Activated T-cell treated with anti-CD3 and anti-CD28 coated beads, Interleukin-2, amount 50 U/mL, for 72 hours (primary cell): ENCODE measurements around the gene SNAI1. TPM values are rescaled to one million over a fixed set of nuclear protein-coding genes. Genes with fewer than 3 reads are reported as not detected.

Experiments
- ATAC-seq, 2 donors: fragments of 150-1000 bp; cut with Tn5 transposase; replicated peaks in 1 of 2; 2 replicates each; pipeline ENCODE4 v1.10.0; 2021; ENCODE audit warnings: moderate library complexity in 2 of 2, mild to moderate bottlenecking in 1 of 2
- DNase-seq, 2 donors: peaks; one replicate each; pipeline ENCODE4 v3.0.0; 2021 to 2022; ENCODE audit warnings: mixed read lengths in 1 of 2
- H3K27ac Mint-ChIP-seq: one replicate; pipeline ENCODE4 v1.8.0; 2022; ENCODE audit warnings: mild to moderate bottlenecking, moderate library complexity, mixed read lengths
- H3K27me3 Mint-ChIP-seq: one replicate; pipeline ENCODE4 v1.8.0; 2022; ENCODE audit warnings: low read depth, mixed read lengths
- H3K36me3 Mint-ChIP-seq, 2 donors: one replicate each; pipeline ENCODE4 v1.8.0; 2022; ENCODE audit warnings: mixed read lengths in 2 of 2, mild to moderate bottlenecking in 1 of 2; ENCODE audit not compliant: insufficient read depth in 2 of 2
- H3K4me1 Mint-ChIP-seq: one replicate; pipeline ENCODE4 v1.8.0; 2022; ENCODE audit warnings: low read depth, mixed read lengths
- H3K4me3 Mint-ChIP-seq, 2 donors: one replicate each; pipeline ENCODE4 v1.8.0; 2022; ENCODE audit warnings: mild to moderate bottlenecking in 2 of 2, mixed read lengths in 2 of 2, moderate library complexity in 2 of 2
- H3K9me3 Mint-ChIP-seq, 2 donors: one replicate each; pipeline ENCODE4 v1.8.0; 2022; ENCODE audit warnings: mixed read lengths in 2 of 2
- total RNA-seq, 2 donors: library from RNA; stranded (reverse); gene quantifications; one replicate each; pipeline ENCODE4 v1.2.3, GENCODE V29; 2022

SNAI1 gene
- total RNA-seq, 2 donors from 2014 or later: 1.3 TPM

DNA sequence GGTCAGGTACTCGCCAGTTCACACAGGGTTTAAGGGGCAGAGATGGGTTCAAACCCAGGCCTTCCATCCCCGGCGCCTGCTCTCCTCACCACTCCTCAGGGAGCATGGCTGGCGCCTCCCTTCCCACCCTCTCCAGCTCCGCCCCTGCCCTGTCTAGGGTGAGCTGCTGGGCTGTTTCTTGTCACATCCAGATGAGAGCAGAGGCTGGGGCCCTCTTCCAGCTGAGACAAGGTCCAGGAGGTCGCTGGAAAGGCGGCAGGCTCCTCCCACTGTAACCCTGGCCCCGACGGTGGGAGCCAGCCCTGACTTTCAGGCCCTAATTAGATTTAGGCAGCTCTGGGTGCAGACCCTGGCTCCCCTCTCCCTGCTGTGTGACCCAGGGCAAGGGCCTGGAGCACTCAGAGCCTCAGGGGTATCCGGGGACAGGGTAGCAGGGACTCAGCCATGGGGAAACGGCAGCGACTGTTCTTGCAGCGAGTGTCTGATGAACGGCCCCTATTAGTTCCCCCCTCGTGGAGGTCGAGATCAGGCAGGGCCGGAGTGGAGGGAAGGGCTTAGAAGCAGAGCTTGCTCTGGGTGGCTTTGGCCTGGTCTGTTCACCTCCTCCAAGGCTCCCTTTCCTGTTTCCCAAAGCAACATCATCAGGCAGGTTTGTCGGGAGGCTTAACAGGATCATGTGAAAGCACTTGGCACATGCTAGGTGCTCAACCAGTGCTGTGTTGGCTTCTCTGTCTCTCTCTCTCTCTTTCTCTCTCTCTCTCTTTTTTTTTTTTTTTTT is 33.4 kb downstream of the SNAI1 start:
- Mint-ChIP-seq H3K4me1 (peaks cover 7% of the 10 kb centered on the region), H3K36me3 (no peaks in the 10 kb centered on the region), H3K4me3 (no peak overlapping the region), H3K27me3 (peaks cover 9% of the 10 kb centered on the region), H3K27ac (no peak overlapping the region), H3K9me3 (no peaks in the 10 kb centered on the region)
- DNase-seq: no peak
- ATAC-seq: no peak

DNA sequence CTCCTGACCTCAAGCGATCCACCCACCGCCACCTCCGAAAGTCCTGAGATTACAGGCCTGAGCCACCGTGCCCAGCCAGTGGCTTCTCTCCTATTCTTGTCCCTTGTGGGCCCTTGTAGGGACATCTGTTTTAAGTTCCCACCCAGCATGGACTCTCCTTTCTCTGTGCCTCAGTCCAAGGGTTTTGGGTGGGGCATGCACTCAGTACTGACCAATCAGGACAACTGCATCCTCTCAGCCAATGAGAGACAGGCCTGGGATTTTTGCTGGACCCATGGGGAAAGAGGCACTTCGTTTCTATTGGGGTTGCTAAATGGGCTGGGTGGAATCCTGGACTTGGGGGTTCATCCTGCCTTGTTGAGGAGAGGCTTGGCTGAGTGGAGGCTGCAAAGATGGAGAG is 34.4 kb downstream of the SNAI1 start:
- Mint-ChIP-seq H3K27me3 (peaks cover 9% of the 10 kb centered on the region), H3K4me1 (peaks cover 7% of the 10 kb centered on the region), H3K36me3 (no peaks in the 10 kb centered on the region), H3K9me3 (no peaks in the 10 kb centered on the region), H3K27ac (no peak overlapping the region), H3K4me3 (no peak overlapping the region)
- no peak for ATAC-seq
- DNase-seq: no peak

DNA sequence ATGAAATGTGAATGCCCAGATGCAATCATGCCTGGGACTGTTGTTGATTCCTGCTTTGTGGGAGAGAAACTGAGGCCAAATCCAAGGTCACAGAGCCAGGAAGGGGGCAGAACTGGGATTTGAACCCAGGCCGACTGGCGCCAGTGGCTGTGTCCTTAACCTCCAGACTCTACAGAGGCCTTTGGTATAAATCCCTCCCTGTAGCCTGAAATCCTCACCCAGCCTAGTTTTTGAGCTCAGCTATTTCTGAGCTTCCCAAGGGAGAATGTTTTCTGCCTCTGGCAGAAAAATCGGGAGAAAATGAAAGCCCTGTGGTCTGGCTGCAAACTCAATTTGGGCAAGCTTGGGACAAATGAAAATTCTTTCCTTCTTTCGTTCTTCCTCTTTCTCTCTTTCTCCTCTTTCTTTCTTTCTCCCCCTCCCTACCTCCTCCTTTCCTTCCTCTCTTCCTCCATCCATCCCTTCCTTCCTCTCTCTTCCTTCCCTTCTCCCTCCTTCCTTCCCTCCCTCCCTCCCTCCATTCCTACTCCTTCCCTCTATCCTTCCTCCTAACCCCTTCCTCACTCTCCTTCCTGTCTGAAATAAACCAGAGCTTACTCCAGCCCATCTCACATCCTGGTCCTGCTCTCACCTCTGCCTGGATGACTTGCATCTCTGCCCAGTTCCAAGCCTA is 34.9 kb downstream of the SNAI1 start:
- no peak for ATAC-seq
- no peaks in the 10 kb centered on the region for H3K9me3 Mint-ChIP-seq
- H3K4me3 Mint-ChIP-seq: no peak overlapping the region
- peaks cover 2% of the 10 kb centered on the region for H3K4me1 Mint-ChIP-seq
- peaks cover 9% of the 10 kb centered on the region for H3K27me3 Mint-ChIP-seq
- H3K36me3 Mint-ChIP-seq: no peaks in the 10 kb centered on the region
- no peak for DNase-seq
- H3K27ac Mint-ChIP-seq: no peak overlapping the region

DNA sequence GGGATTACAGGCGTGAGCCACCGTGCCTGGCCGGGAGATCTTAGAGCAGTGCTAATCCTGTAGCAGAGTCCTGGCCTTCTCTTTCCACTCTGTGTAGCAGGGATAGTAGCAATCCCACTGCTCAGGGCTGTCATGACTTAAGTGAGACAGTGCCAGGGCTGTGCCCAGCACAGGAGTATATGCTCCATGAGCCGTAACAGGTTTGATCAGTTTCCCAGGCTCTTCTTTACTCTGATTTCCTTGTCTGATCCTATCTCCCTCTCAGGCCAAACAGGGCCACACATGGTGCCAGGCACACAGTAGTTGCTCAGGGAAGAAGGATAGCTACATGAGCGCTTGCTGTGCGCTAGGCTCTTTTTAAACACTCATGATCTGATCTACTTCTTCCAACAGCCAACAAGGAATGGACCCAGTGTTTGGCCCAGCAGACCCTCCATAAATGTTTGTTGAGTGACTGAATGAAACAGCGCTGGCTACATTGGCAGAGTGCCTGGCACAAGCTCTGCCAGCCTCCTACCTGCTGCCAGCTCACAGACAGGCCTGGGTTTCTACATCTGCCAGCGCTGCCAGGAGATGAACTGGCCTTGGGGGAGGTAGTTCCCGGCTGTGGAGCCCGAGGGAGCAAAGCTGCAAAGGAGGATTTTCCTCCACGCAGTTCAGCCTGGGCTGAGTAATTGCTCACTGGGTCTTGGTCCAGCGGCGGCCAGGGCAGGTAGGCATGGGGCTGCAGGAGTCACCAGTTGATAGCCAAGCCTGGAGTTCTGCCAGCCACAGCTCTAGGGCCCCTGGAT is 36.9 kb downstream of the SNAI1 start:
- DNase-seq: no peak
- H3K4me3 Mint-ChIP-seq: no peak overlapping the region
- H3K27me3 Mint-ChIP-seq: peaks cover 9% of the 10 kb centered on the region
- H3K4me1 Mint-ChIP-seq: peaks cover 4% of the 10 kb centered on the region
- ATAC-seq: no peak
- no peaks in the 10 kb centered on the region for H3K9me3 Mint-ChIP-seq
- H3K36me3 Mint-ChIP-seq: no peaks in the 10 kb centered on the region
- H3K27ac Mint-ChIP-seq: no peak overlapping the region

DNA sequence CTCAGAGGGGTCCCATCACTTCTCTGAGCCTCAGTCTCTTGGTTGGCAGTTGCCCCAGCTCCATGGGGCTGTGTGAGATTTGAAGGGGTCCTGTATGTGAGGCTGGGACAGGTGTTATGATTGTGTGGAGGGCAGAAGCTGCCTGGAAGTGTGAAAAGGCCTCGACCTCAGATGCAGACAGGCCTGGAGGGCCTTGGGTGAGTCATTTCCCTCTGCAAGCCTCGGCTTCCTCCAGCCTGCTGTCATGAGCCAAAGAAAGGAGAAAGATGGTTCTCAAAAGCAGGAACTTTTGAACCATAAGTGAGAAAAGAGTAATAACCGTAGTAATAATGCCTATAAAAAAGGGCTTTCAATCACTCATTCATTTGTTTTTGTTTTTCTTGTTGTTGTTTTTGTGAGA is 37.5 kb downstream of the SNAI1 start:
- no peak overlapping the region for H3K4me3 Mint-ChIP-seq
- H3K4me1 Mint-ChIP-seq: peaks cover 4% of the 10 kb centered on the region
- H3K27ac Mint-ChIP-seq: no peak overlapping the region
- no peaks in the 10 kb centered on the region for H3K36me3 Mint-ChIP-seq
- peaks cover 9% of the 10 kb centered on the region for H3K27me3 Mint-ChIP-seq
- H3K9me3 Mint-ChIP-seq: no peaks in the 10 kb centered on the region
- peak; percentile 43 to 51 for ATAC-seq
- no peak for DNase-seq

DNA sequence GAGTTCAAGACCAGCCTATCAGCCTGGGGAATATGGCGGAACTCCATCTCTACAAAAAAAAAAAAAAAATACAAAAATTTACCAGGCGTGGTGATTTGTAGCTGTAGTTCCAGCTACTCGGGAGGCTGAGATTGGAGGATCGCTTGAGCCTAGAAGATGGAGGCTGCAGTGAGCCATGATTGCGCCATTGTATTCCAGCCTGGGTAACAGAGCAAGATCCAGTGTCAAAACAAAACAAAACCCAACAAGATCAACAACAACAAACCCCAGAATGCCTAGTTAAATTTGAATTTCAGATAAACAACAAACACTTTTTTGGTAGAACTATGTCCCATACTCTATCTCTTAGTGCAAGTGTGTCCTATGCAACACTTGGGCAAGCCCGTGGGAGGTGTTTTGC is 39.9 kb downstream of the SNAI1 start:
- H3K4me3 Mint-ChIP-seq: no peak overlapping the region
- ATAC-seq (no peak), DNase-seq (no peak)
- peaks cover 9% of the 10 kb centered on the region for H3K27me3 Mint-ChIP-seq
- H3K4me1 Mint-ChIP-seq: peaks cover 4% of the 10 kb centered on the region
- no peaks in the 10 kb centered on the region for H3K9me3 Mint-ChIP-seq
- H3K27ac Mint-ChIP-seq: no peak overlapping the region
- H3K36me3 Mint-ChIP-seq: no peaks in the 10 kb centered on the region

DNA sequence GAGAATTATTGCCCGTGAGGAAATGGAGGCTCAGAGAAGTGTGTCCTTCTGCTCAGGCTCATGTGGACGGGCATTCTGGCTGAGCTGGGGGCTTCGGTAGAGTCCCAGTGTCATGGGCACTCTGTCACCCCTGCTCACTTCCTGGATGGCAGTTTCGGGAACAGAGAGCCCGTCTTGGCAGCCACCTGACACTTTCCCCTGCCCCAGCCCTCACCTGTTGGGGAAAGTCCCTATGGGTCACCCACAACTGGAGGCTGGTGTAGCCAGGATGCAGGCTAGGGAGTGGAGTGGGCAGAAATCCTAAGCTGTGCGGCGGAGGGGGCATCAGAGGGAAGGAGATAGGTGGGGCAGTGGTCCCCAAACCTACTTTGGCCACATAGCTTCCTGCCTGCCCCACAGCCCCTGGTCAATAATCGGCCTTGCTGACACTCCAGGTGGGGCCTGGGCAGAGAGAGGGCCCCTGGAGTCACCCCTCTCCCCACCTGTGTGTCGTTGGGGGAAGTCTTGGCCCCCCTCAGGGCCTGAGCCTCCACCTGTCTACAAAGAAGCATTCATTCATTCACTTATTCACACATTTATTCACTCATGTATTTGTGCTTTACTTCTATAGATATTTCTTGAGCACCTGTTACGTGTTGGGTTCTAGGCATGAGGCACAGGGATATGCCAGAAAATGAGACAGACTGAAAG is 40.5 kb downstream of the SNAI1 start:
- peaks cover 4% of the 10 kb centered on the region for H3K4me1 Mint-ChIP-seq
- ATAC-seq: no peak
- H3K4me3 Mint-ChIP-seq: no peak overlapping the region
- no peaks in the 10 kb centered on the region for H3K9me3 Mint-ChIP-seq
- no peaks in the 10 kb centered on the region for H3K36me3 Mint-ChIP-seq
- DNase-seq: no peak
- H3K27me3 Mint-ChIP-seq: peaks cover 5% of the 10 kb centered on the region
- no peak overlapping the region for H3K27ac Mint-ChIP-seq

DNA sequence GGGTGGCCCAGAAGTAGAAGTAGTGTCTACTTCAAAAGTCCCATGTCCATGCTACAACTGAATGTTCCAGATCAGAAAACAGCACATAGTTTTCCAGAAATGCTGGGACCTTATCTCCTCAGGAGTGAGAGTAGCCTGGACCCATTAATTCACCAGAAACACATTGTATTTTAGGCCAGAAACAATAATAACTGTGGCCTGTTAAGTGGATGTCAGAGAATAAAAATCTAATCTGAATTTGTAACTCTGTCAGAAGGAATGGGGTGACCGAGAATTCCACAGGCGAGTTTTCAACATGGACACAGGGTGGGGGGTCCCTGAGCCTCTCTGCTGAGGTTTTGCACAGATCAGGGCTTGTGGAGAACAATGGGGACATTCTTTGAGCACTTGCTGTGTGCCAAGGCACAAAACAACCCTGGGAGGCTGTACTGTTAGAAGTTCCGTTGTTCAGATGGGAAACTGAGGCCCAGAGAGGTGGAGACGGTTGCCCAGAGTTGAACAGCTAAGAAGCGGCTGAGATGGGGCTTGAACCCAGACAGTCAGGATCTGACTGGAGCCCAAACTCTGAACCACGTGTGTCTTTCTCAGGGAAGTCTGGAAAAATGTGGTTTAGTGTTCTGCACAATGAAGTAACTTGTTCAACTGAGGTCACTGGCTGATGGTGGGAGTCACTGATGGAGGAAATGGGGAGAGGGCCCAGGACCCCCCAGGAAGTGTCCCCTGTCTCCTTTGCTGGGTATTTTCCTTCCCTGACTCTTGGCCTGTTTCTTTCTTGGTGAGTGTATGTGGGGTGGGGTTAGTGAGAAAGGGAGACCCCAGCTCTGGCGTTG is 44.2 kb downstream of the SNAI1 start:
- Mint-ChIP-seq H3K27me3 (no peaks in the 10 kb centered on the region), H3K9me3 (no peaks in the 10 kb centered on the region), H3K27ac (no peak overlapping the region), H3K4me3 (no peak overlapping the region), H3K36me3 (no peaks in the 10 kb centered on the region), H3K4me1 (peaks cover 4% of the 10 kb centered on the region)
- no peak for DNase-seq
- no peak for ATAC-seq

DNA sequence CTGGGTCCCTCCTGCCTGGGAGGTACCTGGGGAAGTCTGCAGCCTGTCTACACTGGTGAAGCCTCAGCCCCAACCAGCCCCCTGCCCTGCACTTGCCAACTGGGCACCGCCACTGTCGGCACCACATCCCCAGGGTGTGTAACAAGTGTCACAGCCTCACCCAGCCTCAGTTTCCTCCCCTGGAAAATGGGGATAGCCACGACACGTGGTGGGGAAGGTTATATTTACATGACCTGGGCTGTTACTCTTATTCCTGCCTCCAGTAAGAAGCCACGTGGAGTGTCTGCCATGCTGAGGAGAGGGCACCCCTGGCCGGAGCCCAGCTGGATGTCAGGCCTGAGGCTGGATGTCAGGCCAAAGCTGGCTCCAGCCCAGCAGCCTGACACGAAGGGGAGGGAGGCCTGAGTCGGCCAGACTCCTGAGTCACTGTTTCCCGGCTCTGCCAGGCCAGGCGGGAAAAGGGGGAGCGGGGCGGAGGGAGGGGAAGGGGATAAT is 44.9 kb downstream of the SNAI1 start:
- Mint-ChIP-seq H3K4me3 (no peak overlapping the region), H3K9me3 (no peaks in the 10 kb centered on the region), H3K4me1 (peaks cover 4% of the 10 kb centered on the region), H3K27me3 (no peaks in the 10 kb centered on the region), H3K36me3 (no peaks in the 10 kb centered on the region), H3K27ac (no peak overlapping the region)
- ATAC-seq (no peak), DNase-seq (no peak)

DNA sequence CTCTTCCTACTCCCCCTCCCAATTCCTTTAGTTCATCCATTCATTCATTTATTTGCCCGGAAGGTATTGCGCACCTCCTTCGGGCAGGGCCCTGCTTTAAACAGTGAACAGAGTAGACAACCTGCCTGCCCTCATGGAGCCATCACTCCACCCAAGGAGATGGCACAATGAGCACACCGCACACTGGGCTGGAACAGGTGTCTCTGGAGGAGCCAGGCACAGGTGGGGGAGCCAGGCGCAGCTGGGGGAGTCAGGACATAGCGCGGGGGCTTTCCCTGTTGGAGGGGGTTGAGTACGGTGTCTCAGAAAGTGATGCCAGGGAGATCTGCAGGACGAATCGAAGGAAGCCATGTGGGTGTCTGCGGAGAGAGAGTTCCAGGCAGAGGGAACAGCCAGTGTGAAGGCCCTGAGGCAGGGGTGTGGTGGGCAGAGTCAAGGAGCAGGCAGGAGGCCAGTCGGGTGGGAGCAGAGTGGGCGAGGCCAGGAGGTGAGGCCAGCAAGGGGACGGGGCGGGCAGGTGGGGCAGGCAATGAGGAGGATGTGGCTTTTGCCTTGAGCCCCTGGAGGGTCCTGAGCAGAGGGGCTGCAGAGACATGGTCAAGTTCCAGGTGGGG is 46.4 kb downstream of the SNAI1 start:
- Mint-ChIP-seq H3K27me3 (no peaks in the 10 kb centered on the region), H3K4me1 (no peaks in the 10 kb centered on the region), H3K27ac (no peak overlapping the region), H3K36me3 (no peaks in the 10 kb centered on the region), H3K9me3 (no peaks in the 10 kb centered on the region), H3K4me3 (no peak overlapping the region)
- no peak for ATAC-seq
- no peak for DNase-seq

DNA sequence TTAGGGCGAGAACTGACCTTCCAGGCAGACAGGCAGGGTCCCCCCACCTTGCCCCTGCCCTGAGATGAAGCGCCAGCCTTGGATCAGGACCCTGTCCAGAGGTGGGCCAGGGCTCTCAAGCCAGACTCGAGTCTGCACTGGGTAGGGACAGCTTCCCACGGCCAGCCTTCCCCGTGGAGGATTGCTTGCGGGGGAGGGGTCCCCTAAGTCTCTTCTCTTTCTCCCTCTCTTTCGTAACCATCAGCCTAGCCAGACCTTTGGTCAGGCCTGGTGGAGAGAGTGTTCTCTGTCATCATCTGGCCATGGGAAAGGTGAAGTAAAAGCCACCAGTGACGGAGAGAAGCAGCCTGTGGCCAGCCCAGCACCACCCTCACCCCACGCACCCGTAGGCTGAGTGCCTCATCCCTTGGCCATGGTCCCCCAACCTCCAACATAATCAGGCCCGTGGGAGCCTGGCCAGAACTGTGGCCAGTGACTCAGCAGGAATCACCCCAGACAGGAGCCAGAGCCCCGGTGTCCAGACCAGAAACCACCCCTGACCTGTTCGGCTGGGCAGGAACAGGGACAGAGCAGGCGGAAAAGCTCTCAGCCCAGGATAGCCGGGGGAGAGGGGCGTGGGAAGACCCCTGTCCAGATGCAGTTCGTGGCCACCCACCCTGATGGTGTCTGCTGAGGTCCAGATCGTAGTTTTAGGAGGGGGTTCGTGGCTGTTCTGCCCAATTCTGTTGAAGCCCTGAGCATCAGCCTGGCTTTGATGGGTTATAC is 47.1 kb downstream of the SNAI1 start:
- H3K27me3 Mint-ChIP-seq: no peaks in the 10 kb centered on the region
- H3K9me3 Mint-ChIP-seq: no peaks in the 10 kb centered on the region
- H3K27ac Mint-ChIP-seq: no peak overlapping the region

More for the DNA sequence above, 47.1 kb downstream of the SNAI1 start:
- ATAC-seq (no peak), DNase-seq (no peak)
- H3K4me3 Mint-ChIP-seq: no peak overlapping the region
- no peaks in the 10 kb centered on the region for H3K4me1 Mint-ChIP-seq
- no peaks in the 10 kb centered on the region for H3K36me3 Mint-ChIP-seq
